H9 (cell line): ENCODE data around the gene RNF145. TPM values are rescaled to one million over a fixed set of nuclear protein-coding genes. Genes with fewer than 3 reads are reported as not detected.

Experiments used
- DNase-seq: peaks from one replicate; pipeline ENCODE4 v3.0.0-alpha.2; 2017
- H2AFZ ChIP-seq: one replicate; pipeline ENCODE4 v1.6.1; 2013; ENCODE audit warnings: mild to moderate bottlenecking, low read length, control low read depth, moderate library complexity
- H2AK5ac ChIP-seq: 2 replicates; pipeline ENCODE4 v1.6.1; 2013; ENCODE audit warnings: low read length, control low read depth, mixed read lengths; ENCODE audit not compliant: insufficient read length
- H2BK120ac ChIP-seq: one replicate; pipeline ENCODE4 v1.6.1; 2013; ENCODE audit warnings: low read depth, mild to moderate bottlenecking, low read length, control low read depth, inconsistent platforms; ENCODE audit not compliant: poor library complexity, severe bottlenecking
- H2BK12ac ChIP-seq: 2 replicates; pipeline ENCODE4 v1.6.1; 2013; ENCODE audit warnings: low read length, control low read depth, mixed read lengths, low read depth; ENCODE audit not compliant: insufficient read length
- H2BK15ac ChIP-seq: 2 replicates; pipeline ENCODE4 v1.6.1; 2013; ENCODE audit warnings: low read depth, low read length, control low read depth
- H2BK20ac ChIP-seq: one replicate; pipeline ENCODE4 v1.6.1; 2013; ENCODE audit warnings: low read depth, mild to moderate bottlenecking, low read length, control low read depth, inconsistent platforms; ENCODE audit not compliant: poor library complexity, severe bottlenecking
- H2BK5ac ChIP-seq: 2 replicates; pipeline ENCODE4 v1.6.1; 2013; ENCODE audit warnings: low read length, control low read depth, mixed read lengths; ENCODE audit not compliant: insufficient read length
- H3K14ac ChIP-seq: 2 replicates; pipeline ENCODE4 v1.6.1; 2013; ENCODE audit warnings: low read length, control low read depth; ENCODE audit not compliant: insufficient read depth
- H3K18ac ChIP-seq: 2 replicates; pipeline ENCODE4 v1.6.1; 2013; ENCODE audit warnings: low read depth, mild to moderate bottlenecking, mixed read lengths, low read length, control low read depth; ENCODE audit not compliant: insufficient read length
- H3K23ac ChIP-seq: 2 replicates; pipeline ENCODE4 v1.6.1; 2013; ENCODE audit warnings: low read length, control low read depth, mixed read lengths, low read depth; ENCODE audit not compliant: insufficient read length
- H3K23me2 ChIP-seq: 2 replicates; pipeline ENCODE4 v1.6.1; 2013; ENCODE audit warnings: low read depth, mild to moderate bottlenecking, mixed read lengths, low read length, control low read depth; ENCODE audit not compliant: insufficient read length, poor library complexity, severe bottlenecking
- H3K27ac ChIP-seq: 2 replicates; pipeline ENCODE4 v1.5.1; 2013; ENCODE audit warnings: low read length, control low read depth, mixed read lengths, low read depth; ENCODE audit not compliant: insufficient read length
- H3K27me3 ChIP-seq: 2 replicates; pipeline ENCODE4 v1.6.1; 2013; ENCODE audit warnings: low read length, control low read depth, inconsistent platforms; ENCODE audit not compliant: insufficient read depth
- H3K4ac ChIP-seq: 2 replicates; pipeline ENCODE4 v1.6.1; 2013; ENCODE audit warnings: low read depth, mild to moderate bottlenecking, control low read depth, inconsistent platforms, low read length, moderate library complexity
- H3K4me1 ChIP-seq: 2 replicates; pipeline ENCODE4 v1.6.1; 2013; ENCODE audit warnings: low read length, control low read depth, inconsistent platforms; ENCODE audit not compliant: insufficient read depth
- H3K4me2 ChIP-seq: 2 replicates; pipeline ENCODE4 v1.6.1; 2013; ENCODE audit warnings: low read length, control low read depth, mixed read lengths; ENCODE audit not compliant: insufficient read length, insufficient read depth
- H3K56ac ChIP-seq: 2 replicates; pipeline ENCODE4 v1.6.1; 2013; ENCODE audit warnings: low read depth, mild to moderate bottlenecking, mixed read lengths, low read length, control low read depth; ENCODE audit not compliant: insufficient read length
- H3K79me1 ChIP-seq: 2 replicates; pipeline ENCODE4 v1.6.1; 2013; ENCODE audit warnings: low read depth, mild to moderate bottlenecking, moderate library complexity, low read length, control low read depth, inconsistent platforms; ENCODE audit not compliant: insufficient read depth, poor library complexity, severe bottlenecking
- H3K79me2 ChIP-seq: 2 replicates; pipeline ENCODE4 v1.6.1; 2013; ENCODE audit warnings: low read length, control low read depth, inconsistent platforms; ENCODE audit not compliant: insufficient read depth
- H3K9ac ChIP-seq: 2 replicates; pipeline ENCODE4 v1.6.1; 2013; ENCODE audit warnings: low read length, control low read depth, mixed read lengths; ENCODE audit not compliant: insufficient read length; ENCODE audit errors: extremely low read depth
- H3K9me3 ChIP-seq: one replicate; pipeline ENCODE4 v1.6.1; 2013; ENCODE audit warnings: low read depth, low read length, inconsistent platforms; ENCODE audit not compliant: control insufficient read depth
- H3T11ph ChIP-seq: one replicate; pipeline ENCODE4 v1.6.1; 2013; ENCODE audit warnings: mild to moderate bottlenecking, low read length, control low read depth, inconsistent platforms
- H4K20me1 ChIP-seq: one replicate; pipeline ENCODE4 v1.6.1; 2013; ENCODE audit not compliant: control insufficient read depth, insufficient read length, insufficient read depth
- H4K5ac ChIP-seq: 2 replicates; pipeline ENCODE4 v1.6.1; 2013; ENCODE audit warnings: low read depth, mild to moderate bottlenecking, mixed read lengths, low read length, control low read depth; ENCODE audit not compliant: insufficient read length
- H4K8ac ChIP-seq: replicated peaks from 2 replicates; pipeline ENCODE4 v1.6.1; 2013; ENCODE audit warnings: low read length, control low read depth, mixed read lengths, low read depth; ENCODE audit not compliant: insufficient read length
- H4K91ac ChIP-seq: 2 replicates; pipeline ENCODE4 v1.6.1; 2013; ENCODE audit warnings: low read depth, mild to moderate bottlenecking, moderate library complexity, mixed read lengths, low read length, control low read depth; ENCODE audit not compliant: insufficient read length
- H3K27ac Mint-ChIP-seq, 3 experiments: 2 replicates in 2 of 3; 3 replicates in 1 of 3; pipeline ENCODE4 v1.8.0; 2020 to 2021; ENCODE audit warnings: mixed read lengths in 3 of 3, mild to moderate bottlenecking in 1 of 3, moderate library complexity in 1 of 3
- H3K27me3 Mint-ChIP-seq: 2 replicates; pipeline ENCODE4 v1.8.0; 2021; ENCODE audit warnings: low read depth, mild to moderate bottlenecking, moderate library complexity, mixed read lengths
- H3K36me3 Mint-ChIP-seq, 3 experiments: 2 replicates in 2 of 3; 3 replicates in 1 of 3; pipeline ENCODE4 v1.8.0; 2020 to 2021; ENCODE audit warnings: low read depth in 3 of 3, mixed read lengths in 3 of 3; ENCODE audit not compliant: insufficient read depth in 1 of 3
- H3K4me1 Mint-ChIP-seq, 2 experiments: 2 replicates each; pipeline ENCODE4 v1.8.0; 2020; ENCODE audit warnings: mixed read lengths in 2 of 2
- H3K4me3 Mint-ChIP-seq, 2 experiments: 2 replicates in 1 of 2; 3 replicates in 1 of 2; pipeline ENCODE4 v1.8.0; 2020 to 2021; ENCODE audit warnings: mild to moderate bottlenecking in 2 of 2, mixed read lengths in 2 of 2, moderate library complexity in 1 of 2
- H3K9me3 Mint-ChIP-seq, 2 experiments: 2 replicates in 1 of 2; 3 replicates in 1 of 2; pipeline ENCODE4 v1.8.0; 2020; ENCODE audit warnings: mild to moderate bottlenecking in 2 of 2, mixed read lengths in 2 of 2, moderate library complexity in 1 of 2
- CTCF ChIP-seq: fragments of 200-600 bp; sonication (generic); conservative IDR thresholded peaks from 3 replicates; pipeline ENCODE4 v1.8.0; 2021; ENCODE audit warnings: antibody characterized with exemption, mild to moderate bottlenecking
- WGBS: extraction: QIAGEN DNeasy Blood & Tissue Kit; methylation state at CpG from one replicate; pipeline ENCODE4 v1.1.7; 2013; ENCODE audit warnings: missing lambda C conversion rate, low lambda C conversion rate, mixed read lengths; ENCODE audit not compliant: insufficient read length; ENCODE audit errors: extremely low coverage; 5-methylcytosine and 5-hydroxymethylcytosine counted together
- total RNA-seq: library from RNA; stranded (reverse); gene quantifications from 2 replicates; pipeline ENCODE4 v1.2.1, GENCODE V29; 2021

Gene RNF145
- total RNA-seq, 1 experiment from 2014 or later = 59.1 TPM

GRCh38 chr5:159198063-159199036 lies 11.0 kb downstream of the RNF145 start:
- H2BK5ac ChIP-seq = no peak overlapping the region
- H3K4ac ChIP-seq = no peak overlapping the region
- no peak overlapping the region for H3K23ac ChIP-seq
- Mint-ChIP-seq H3K4me1 (peaks cover 7 to 13% of the 10 kb centered on the region in 2 experiments), H3K9me3 (no peaks in the 10 kb centered on the region), H3K4me3 (no peak overlapping the region), H3K27me3 (no peaks in the 10 kb centered on the region), H3K36me3 (peaks cover 6 to 24% (median 21%) of the 10 kb centered on the region in 3 experiments; a peak in 5 of 7 replicates), H3K27ac (no peak overlapping the region)
- no peaks in the 10 kb centered on the region for H3K9me3 ChIP-seq
- H3T11ph ChIP-seq = no peak overlapping the region
- H3K79me1 ChIP-seq = no peaks in the 10 kb centered on the region
- no peaks in the 10 kb centered on the region for H3K27me3 ChIP-seq
- H3K18ac ChIP-seq = no peak overlapping the region
- H2BK20ac ChIP-seq = no peak overlapping the region
- H4K91ac ChIP-seq = no peak overlapping the region
- no peak overlapping the region for H2BK12ac ChIP-seq
- H3K9ac ChIP-seq = no peak overlapping the region
- H2BK15ac ChIP-seq = no peak overlapping the region
- no peak overlapping the region for H3K14ac ChIP-seq
- no peaks in the 10 kb centered on the region for H3K23me2 ChIP-seq
- H3K56ac ChIP-seq = no peak overlapping the region
- no peak for TF ChIP-seq CTCF
- H4K8ac ChIP-seq = no peak overlapping the region
- no peak overlapping the region for H2AFZ ChIP-seq
- H2AK5ac ChIP-seq = no peak overlapping the region
- H3K4me1 ChIP-seq = no peaks in the 10 kb centered on the region; the same call in 1 of the 2 replicates
- H3K79me2 ChIP-seq = peaks cover 2% of the 10 kb centered on the region; the same call in 1 of the 2 replicates
- H3K4me2 ChIP-seq = no peak overlapping the region
- H3K27ac ChIP-seq = no peak overlapping the region
- WGBS = no CpG with 5 or more reads among the region's 5 CpGs
- DNase-seq = no peak
- H4K20me1 ChIP-seq = no peaks in the 10 kb centered on the region
- H2BK120ac ChIP-seq = no peak overlapping the region
- H4K5ac ChIP-seq = no peak overlapping the region
